Stimulated activated CD4-positive, alpha-beta T cell treated with anti-CD3 and anti-CD28 coated beads, TNF-alpha, amount 100 ng/mL, for 4 hours (primary cell): ENCODE measurements around the gene DHX16.
A peak's percentile ranks its signal among the peaks of the same experiment; 100 is the strongest.
"Not testable (repeated sequence)": the region's sequence is repeated elsewhere in the genome, so short reads cannot be mapped to it uniquely, and the experiment has no call there.

ENCODE experiments used
- DNase-seq, 3 experiments: peaks; one replicate each; pipeline ENCODE4 v3.0.0-alpha.2; 2020; ENCODE audit warnings: low read depth in 3 of 3

Gene DHX16

GRCh38 chr6:30672445-30673253 lies at the start of gene DHX16:
Gene DHX16, minus strand, starts transcription at chr6:30673006. Its CDS starts 165 bp downstream, at chr6:30672841.
- DNase-seq: peak; percentile 75 to 84 (median 78)

- not testable (repeated sequence) for DNase-seq
Measured at GRCh38 chr6:30722025-30722279, 49.1 kb upstream of the DHX16 start.

GRCh38 chr6:30721198-30722024 lies 48.6 kb upstream of the DHX16 start:
- peak; percentile 94 to 97 (median 95) for DNase-seq

GRCh38 chr6:30720738-30721197 lies 48.0 kb upstream of the DHX16 start:
- DNase-seq: peak in 2 of 3 experiments; percentile 48 to 55

DNA sequence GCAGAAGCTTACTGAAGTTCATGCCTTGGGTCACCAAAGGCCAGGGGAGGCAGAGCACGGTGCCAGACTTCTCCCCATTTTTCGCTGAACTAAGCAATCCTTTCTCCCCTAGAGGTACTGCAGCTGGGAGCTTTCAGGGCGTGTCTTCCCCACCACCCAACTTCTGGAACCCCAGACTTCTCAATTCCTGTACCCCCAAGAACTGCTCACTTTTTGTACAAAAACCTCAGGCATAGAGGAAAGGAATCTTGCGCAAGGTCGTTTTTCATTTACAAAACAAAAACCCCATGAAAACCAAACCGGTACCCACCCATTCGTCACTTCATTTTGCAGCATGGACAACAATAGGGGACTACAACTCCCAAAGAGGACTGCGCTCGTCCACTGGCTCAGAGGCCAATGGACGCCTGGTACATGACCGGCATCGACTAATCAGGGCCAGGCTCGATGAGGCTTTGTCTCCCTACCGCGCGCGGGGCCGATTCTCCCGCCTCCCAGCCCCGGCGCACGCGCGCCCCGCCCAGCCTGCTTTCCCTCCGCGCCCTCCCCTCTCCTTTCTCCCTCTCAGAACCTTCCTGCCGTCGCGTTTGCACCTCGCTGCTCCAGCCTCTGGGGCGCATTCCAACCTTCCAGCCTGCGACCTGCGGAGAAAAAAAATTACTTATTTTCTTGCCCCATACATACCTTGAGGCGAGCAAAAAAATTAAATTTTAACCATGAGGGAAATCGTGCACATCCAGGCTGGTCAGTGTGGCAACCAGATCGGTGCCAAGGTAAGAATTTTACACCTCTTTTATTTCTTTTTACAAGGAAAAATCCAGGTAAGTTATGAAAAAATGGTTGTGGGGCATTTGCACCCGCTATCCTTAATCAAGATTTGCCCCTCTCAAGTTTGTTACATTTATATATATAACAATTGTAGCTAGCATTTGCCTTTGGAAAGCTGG lies 47.3 kb upstream of the DHX16 start, which contains the start of gene TUBB:
Gene TUBB, plus strand, starts transcription at position 562 of the 947 bp plus-strand sequence. Its CDS starts 155 bp downstream, at position 717.
- DNase-seq: peak; percentile 84 to 90 (median 84)

DNA sequence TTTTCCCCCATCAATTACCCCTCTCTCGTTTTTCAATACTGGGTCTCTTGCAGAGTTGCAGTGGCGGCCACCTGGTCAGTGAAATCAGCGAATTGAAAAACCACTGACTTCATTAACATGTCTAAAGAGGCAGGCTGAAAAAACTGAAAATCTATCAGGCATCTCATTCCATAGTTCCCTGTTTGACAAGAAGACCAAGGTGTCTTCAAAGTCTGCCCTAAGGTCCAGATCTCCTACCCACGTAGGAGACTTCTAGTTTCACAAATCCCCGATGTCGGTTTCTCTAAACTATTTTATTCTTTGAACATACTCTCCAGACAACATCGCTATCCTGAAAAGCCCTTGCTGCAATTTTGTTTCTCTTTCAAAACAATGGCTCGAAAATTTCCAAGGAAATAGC lies 46.5 kb upstream of the DHX16 start:
- DNase-seq: no peak

DNA sequence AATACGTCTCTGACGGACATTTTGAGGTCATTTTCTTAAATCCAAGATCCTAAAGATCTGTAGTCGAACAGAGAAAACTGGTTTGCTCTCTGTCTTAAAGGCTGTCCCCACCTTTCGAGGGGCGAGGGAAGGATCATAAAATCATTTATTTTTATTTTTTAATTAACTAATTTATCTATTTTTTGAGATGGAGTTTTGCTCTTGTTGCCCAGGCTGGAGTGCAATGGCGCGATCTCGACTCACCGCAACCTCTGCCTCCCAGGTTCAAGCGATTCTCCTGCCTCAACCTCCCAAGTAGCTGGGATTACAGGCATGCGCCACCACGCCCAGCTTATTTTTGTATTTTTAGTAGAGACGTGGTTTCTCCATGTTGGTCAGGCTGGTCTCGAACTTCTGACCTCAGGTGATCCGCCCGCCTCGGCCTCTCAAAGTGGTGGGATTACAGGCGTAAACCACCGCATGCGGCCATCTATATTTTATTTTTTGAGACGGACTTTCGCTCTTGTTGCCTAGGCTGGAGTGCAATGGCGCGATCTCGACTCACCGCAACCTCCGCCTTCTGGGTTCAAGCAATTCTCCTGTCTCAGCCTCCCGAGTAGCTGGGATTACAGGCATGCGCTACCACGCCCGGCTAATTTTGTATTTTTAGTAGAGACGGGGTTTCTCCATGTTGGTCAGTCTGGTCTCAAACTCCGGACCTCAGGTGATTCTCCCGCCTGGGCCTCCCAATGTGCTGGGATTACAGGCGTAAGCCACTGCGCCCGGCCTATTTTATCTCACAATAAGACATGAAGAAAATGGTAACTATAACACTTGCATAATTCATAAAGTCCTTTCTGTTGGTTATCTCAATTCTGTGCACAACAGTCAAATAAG lies 45.3 kb upstream of the DHX16 start:
- not testable (repeated sequence) for DNase-seq

DNA sequence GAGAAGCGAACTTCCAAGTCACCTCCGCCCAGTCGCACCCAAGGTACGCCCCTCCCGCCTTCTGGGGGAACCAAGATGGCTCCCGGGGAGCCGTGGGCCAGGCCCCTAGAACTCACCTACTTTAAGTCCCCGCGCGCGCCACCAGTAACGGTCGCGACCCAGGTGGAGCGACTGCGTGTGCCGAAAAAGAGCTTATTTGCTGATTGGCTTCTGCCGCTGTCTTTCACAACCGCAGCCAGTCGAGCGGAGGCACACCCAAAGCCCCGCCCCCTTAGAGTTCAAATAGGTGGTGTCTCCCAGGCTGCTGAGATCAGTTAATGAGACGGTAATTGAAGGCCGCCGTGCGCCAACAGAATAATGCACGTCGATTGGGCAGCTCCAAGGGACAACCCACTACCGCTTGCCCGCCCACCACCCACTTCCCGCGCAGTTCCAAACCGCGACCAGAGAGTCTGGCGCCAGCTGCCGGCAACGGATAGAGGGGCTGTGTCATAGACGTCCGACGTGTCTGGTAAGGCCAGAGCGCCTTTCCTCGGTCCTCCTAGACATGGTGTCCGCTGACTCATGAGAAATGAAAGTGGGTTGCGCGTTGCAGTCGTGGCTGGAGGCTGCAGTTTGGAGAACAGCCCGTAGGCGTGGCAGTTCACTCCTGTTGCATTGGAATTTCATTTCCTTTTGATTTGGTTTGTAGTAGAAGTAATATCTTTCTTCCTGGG lies 44.5 kb upstream of the DHX16 start, which contains the start of gene MDC1:
Gene MDC1, minus strand, starts transcription at position 153 of the 716 bp plus-strand sequence. CDS start 2,106 bp downstream, outside the sequence.
- peak; percentile 93 to 99 (median 98) for DNase-seq

- DNase-seq: no peak
Measured at GRCh38 chr6:30716879-30717128, 44.0 kb upstream of the DHX16 start.

DNA sequence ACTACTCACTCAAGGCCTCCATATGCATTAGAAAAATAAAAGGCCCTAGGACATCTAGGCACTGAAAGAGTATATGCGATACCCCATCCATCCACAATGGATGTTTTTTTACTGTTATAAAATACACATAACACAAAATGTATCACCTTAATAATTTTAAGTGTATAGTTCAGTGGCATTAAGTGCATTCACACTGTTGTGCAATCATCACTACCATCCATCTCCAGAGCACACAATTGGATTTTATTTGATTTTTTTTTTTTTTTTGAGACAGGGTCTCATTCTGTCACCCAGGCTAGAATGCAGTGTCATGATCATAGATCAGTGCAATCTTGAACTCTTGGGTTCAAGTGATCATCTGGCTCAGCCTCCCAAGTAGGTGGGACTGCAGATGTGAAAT lies 41.5 kb upstream of the DHX16 start:
- no peak for DNase-seq

- DNase-seq: no peak
Measured at GRCh38 chr6:30712441-30712945, 39.7 kb upstream of the DHX16 start.

GRCh38 chr6:30711758-30712380 lies 39.1 kb upstream of the DHX16 start:
- no peak for DNase-seq

DNA sequence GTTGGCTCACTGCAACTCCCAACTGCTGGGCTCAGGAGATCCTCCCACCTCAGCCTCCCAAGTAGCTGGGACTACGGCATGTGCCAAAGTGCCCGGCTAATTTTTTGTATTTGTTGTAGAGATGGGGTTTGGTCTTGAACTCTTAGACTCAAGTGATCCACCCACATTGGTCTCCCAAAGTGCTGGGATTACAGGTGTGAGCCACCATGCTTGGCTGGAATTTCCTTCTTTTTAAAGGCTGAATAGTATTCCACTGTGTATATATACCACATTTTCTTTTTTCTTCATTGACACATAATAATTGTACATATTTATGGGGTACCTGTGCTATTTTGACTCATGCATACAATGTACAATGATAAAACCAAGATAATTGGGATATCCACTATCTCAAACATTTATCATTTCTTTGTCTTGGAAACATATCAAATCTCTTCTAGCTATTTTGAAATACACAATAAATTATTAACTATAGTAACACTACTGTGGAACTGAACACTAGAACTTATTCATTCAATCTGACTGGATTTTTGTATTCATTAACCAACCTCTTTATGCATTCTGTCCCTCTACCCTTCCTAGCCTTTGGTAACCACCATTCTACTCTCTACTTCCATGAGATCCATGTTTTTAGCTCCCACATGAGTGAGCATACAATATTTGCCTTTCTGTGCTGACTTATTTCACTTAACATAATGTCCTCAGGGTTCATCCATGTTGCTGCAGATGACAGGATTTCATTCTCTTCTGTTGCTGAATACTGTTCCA lies 36.5 kb upstream of the DHX16 start:
- DNase-seq: no peak

DNA sequence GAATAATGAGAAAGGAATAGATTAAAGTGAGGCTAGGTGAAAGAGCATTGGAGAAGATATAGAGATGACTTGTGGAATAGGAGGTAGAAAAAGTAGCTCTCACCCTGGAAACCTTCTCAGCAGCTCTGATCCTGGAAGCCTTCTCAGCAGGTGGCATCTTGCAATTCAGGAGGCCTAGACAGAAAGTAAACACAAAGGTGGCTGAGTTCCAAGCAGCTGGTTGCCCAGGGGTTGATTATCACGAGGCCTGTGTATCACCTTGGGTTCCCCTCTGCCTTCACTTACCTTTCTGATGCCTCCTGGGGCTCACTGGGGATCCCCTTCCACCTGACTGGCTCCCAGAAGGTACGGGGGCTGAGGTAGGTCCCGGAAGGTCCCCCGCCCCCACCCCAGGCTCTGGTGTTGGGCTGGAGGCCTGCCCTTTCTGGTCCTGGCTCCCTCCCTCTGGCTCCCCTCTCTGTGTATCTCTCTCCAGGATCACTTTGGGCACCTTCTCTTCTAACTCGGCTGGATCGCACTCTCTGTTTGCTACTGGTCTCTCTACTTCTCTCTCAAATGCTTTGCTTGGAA lies 34.6 kb upstream of the DHX16 start:
- no peak for DNase-seq

GRCh38 chr6:30705620-30706019 lies 32.8 kb upstream of the DHX16 start:
- DNase-seq: no peak

- no peak for DNase-seq
Measured at GRCh38 chr6:30703821-30704220, 31.0 kb upstream of the DHX16 start.

DNA sequence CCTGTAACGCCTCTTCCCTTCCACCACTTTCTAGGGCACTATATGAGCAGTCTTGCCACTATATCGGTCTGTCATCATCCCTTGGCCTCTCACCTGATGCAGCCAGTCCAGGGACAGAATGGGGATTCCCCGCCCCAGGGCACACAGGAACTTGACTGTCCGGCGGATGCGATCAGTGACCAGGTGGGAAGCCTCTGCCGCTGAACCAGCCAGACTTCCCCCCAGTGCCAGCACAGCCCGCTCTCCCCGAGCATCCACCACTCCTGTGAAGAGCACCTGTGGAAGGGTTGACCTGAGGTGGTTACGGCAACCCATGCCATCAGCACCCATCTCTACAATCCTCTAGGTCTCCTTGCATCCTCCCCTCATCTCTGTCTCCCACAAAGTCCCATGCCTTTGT lies 30.2 kb upstream of the DHX16 start:
- DNase-seq: no peak

DNA sequence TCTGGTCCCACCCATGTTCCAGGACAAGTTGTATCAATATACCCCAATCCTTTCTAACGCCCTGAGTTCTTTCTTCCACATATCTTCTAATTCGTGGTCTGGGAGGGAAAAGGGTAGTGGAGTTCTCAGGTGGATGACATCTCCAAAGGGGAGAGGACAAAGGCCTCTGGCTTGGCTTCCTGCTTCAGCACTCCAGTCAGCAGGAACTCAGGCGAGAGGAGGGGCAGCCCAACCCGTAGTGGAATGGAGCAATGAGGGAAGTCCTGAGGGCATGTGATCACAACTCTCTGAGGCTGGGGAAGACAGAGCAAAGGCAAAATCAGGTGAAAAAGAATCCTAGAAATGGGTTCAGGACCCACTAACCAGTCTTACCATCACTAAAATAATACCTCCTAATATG lies 27.5 kb upstream of the DHX16 start:
- DNase-seq: no peak
